Measurements from ENCODE around the gene EIF4A3.
"Not testable (repeated sequence)": the region's sequence is repeated elsewhere in the genome, so short reads cannot be mapped to it uniquely, and the experiment has no call there.

The EIF4A3 gene

GRCh38 chr17:80097844-80098691, 48.9 kb downstream of the EIF4A3 start:
- DNase-seq, result no peak

GRCh38 chr17:80097127-80097621, 49.8 kb downstream of the EIF4A3 start:
- no peak for DNase-seq

GRCh38 chr17:80096561-80097021, 50.3 kb downstream of the EIF4A3 start:
- DNase-seq, result no peak

- DNase-seq, result no peak
These were observed 51.0 kb downstream of the EIF4A3 start for GRCh38 chr17:80095844-80096475.

GRCh38 chr17:80095038-80095843, 51.7 kb downstream of the EIF4A3 start:
- DNase-seq, result no peak

GRCh38 chr17:80092959-80093358, 54.0 kb downstream of the EIF4A3 start:
- DNase-seq, result no peak

GRCh38 chr17:80091376-80091775, 55.6 kb downstream of the EIF4A3 start:
- DNase-seq, result no peak

GRCh38 chr17:80090164-80090563, 56.8 kb downstream of the EIF4A3 start:
- DNase-seq, result not testable (repeated sequence)

- DNase-seq, result no peak
These were observed 57.2 kb downstream of the EIF4A3 start for GRCh38 chr17:80089762-80090161.

- DNase-seq, result no peak
These were observed 59.3 kb downstream of the EIF4A3 start for GRCh38 chr17:80087346-80088265.

GRCh38 chr17:80086616-80087015, 60.3 kb downstream of the EIF4A3 start:
- DNase-seq, result no peak

GRCh38 chr17:80086081-80086480, 60.8 kb downstream of the EIF4A3 start:
- no peak for DNase-seq

- DNase-seq, result no peak
These were observed 62.2 kb downstream of the EIF4A3 start for GRCh38 chr17:80084773-80085172.

Data from NCI-H510A treated with DMSO at 0.1 percent for 48 hours (cell line).